ENCODE results near the gene RPL41. TPM values are rescaled to one million over a fixed set of nuclear protein-coding genes. Genes with fewer than 3 reads are reported as not detected.

RPL41 gene
- total RNA-seq, 1 experiment from 2014 or later, result 3,051 TPM

- Mint-ChIP-seq H3K36me3 (ENCODE audit: insufficient read depth, unreplicated experiment) (peaks cover 85% of the 10 kb centered on the region), H3K9me3 (ENCODE audit: unreplicated experiment) (no peaks in the 10 kb centered on the region), H3K27me3 (ENCODE audit: insufficient read depth, unreplicated experiment) (no peaks in the 10 kb centered on the region), H3K4me3 (ENCODE audit: unreplicated experiment) (peak overlapping the region; percentile 98), H3K4me1 (ENCODE audit: low read depth, unreplicated experiment) (peaks cover 9% of the 10 kb centered on the region), H3K27ac (ENCODE audit: unreplicated experiment) (peak overlapping the region; percentile 99)
- CTCF ChIA-PET, result interaction anchor here (1.2 to 2.4 kb wide), 5 partner anchors 21 to 107 kb away, joined by 3 to 22 read pairs (median 7); partner anchors contain the start of gene SMARCC2
- POLR2A ChIA-PET, result interaction anchor here (1.3 to 2.4 kb wide), 4 partner anchors 8 to 130 kb away, joined by 3 to 48 read pairs (median 10); partner anchors contain the start of genes ERBB3, RAB5B and SUOX
- no peak for DNase-seq
- H3K4me3 ChIP-seq (ENCODE audit: low read depth, low read length), result peak overlapping the region; percentile 36
- no TSS peak for BruUV-seq (replicated peaks)
- TF ChIP-seq CTCF (IDR thresholded peaks at IDR 0.05; ENCODE audit: insufficient read depth in 1 of 2, low read depth in 1 of 2, low read length in 1 of 2, severe bottlenecking in 1 of 2, unreplicated experiment in 1 of 2), result no peak
- peaks cover 23% of the 10 kb centered on the region for H3K4me1 ChIP-seq
- H3K27me3 ChIP-seq (replicated peaks; ENCODE audit: control insufficient read depth, insufficient read depth, low read length), result no peaks in the 10 kb centered on the region; the same call in 1 of the 2 replicates
- no peaks in the 10 kb centered on the region for H3K9me3 ChIP-seq
- intact Hi-C loops (cut with micrococcal nuclease; ENCODE audit: unreplicated experiment), result no loop called here
- H3K36me3 ChIP-seq (ENCODE audit: control insufficient read depth, insufficient read depth, low read length), result peaks cover 3% of the 10 kb centered on the region
These were observed 13.2 kb upstream of the RPL41 start for GRCh38 chr12:56103066-56103711.

- CTCF ChIA-PET, result interaction anchor here (0.6 to 2.4 kb wide), 16 partner anchors 15 to 533 kb away, joined by 3 to 24 read pairs (median 5); partner anchors contain the start of genes DNAJC14, ESYT1, ORMDL2 and RAB5B
- no TSS peak for BruUV-seq (replicated peaks)
- TF ChIP-seq CTCF (IDR thresholded peaks at IDR 0.05; ENCODE audit: insufficient read depth in 1 of 2, low read depth in 1 of 2, low read length in 1 of 2, severe bottlenecking in 1 of 2, unreplicated experiment in 1 of 2), result no peak
- H3K4me3 Mint-ChIP-seq (ENCODE audit: unreplicated experiment), result peak overlapping the region; percentile 98
- peaks cover 85% of the 10 kb centered on the region for H3K36me3 Mint-ChIP-seq (ENCODE audit: insufficient read depth, unreplicated experiment)
- H3K9me3 Mint-ChIP-seq (ENCODE audit: unreplicated experiment), result no peaks in the 10 kb centered on the region
- peak overlapping the region; percentile 36 for H3K4me3 ChIP-seq (ENCODE audit: low read depth, low read length)
- no peaks in the 10 kb centered on the region for H3K27me3 Mint-ChIP-seq (ENCODE audit: insufficient read depth, unreplicated experiment)
- peaks cover 9% of the 10 kb centered on the region for H3K4me1 Mint-ChIP-seq (ENCODE audit: low read depth, unreplicated experiment)
- DNase-seq, result no peak
- no peaks in the 10 kb centered on the region for H3K9me3 ChIP-seq
- intact Hi-C loops (cut with micrococcal nuclease; ENCODE audit: unreplicated experiment), result loop anchor here (1.0 kb wide), 5 partner anchors 13 to 130 kb away; partner anchors contain the start of gene RPL41
- H3K36me3 ChIP-seq (ENCODE audit: control insufficient read depth, insufficient read depth, low read length), result peaks cover 3% of the 10 kb centered on the region
- H3K27me3 ChIP-seq (replicated peaks; ENCODE audit: control insufficient read depth, insufficient read depth, low read length), result no peaks in the 10 kb centered on the region; the same call in 1 of the 2 replicates
- peaks cover 23% of the 10 kb centered on the region for H3K4me1 ChIP-seq
- POLR2A ChIA-PET, result interaction anchor here (0.5 to 2.4 kb wide), 15 partner anchors 9 to 396 kb away, joined by 3 to 48 read pairs (median 4); partner anchors contain the start of genes ERBB3, ESYT1, ITGA7 and MYL6
- H3K27ac Mint-ChIP-seq (ENCODE audit: unreplicated experiment), result peak overlapping the region; percentile 99
These were observed 12.7 kb upstream of the RPL41 start for GRCh38 chr12:56103823-56104108.

- H3K36me3 Mint-ChIP-seq (ENCODE audit: insufficient read depth, unreplicated experiment), result peaks cover 85% of the 10 kb centered on the region
- intact Hi-C loops (cut with micrococcal nuclease; ENCODE audit: unreplicated experiment), result loop anchor here (1.0 kb wide), 5 partner anchors 12 to 131 kb away; partner anchors contain the start of gene RPL41
These were observed 12.2 kb upstream of the RPL41 start, which contains the start of gene PA2G4 for GRCh38 chr12:56104109-56104814. TSS of gene PA2G4 (plus strand) at chr12:56104559. CDS start at chr12:56104738, 179 bp downstream.

More at GRCh38 chr12:56104109-56104814, 12.2 kb upstream of the RPL41 start, which contains the start of gene PA2G4:
- CTCF ChIA-PET, result interaction anchor here (0.6 to 2.4 kb wide), 16 partner anchors 15 to 533 kb away, joined by 3 to 24 read pairs (median 5); partner anchors contain the start of genes DNAJC14, ESYT1, ORMDL2 and RAB5B
- H3K27me3 Mint-ChIP-seq (ENCODE audit: insufficient read depth, unreplicated experiment), result no peaks in the 10 kb centered on the region
- H3K4me3 Mint-ChIP-seq (ENCODE audit: unreplicated experiment), result peak within 1 kb of the TSS; percentile 98
- H3K4me1 Mint-ChIP-seq (ENCODE audit: low read depth, unreplicated experiment), result peaks cover 9% of the 10 kb centered on the region
- DNase-seq, result peak; percentile 99
- no peaks in the 10 kb centered on the region; the same call in 1 of the 2 replicates for H3K27me3 ChIP-seq (replicated peaks; ENCODE audit: control insufficient read depth, insufficient read depth, low read length)
- peak within 1 kb of the TSS; percentile 99 for H3K27ac Mint-ChIP-seq (ENCODE audit: unreplicated experiment)
- H3K9me3 Mint-ChIP-seq (ENCODE audit: unreplicated experiment), result no peaks in the 10 kb centered on the region
- POLR2A ChIA-PET, result interaction anchor here (0.5 to 2.4 kb wide), 18 partner anchors 9 to 397 kb away, joined by 3 to 48 read pairs (median 4); partner anchors contain the start of genes ERBB3, ESYT1, ITGA7 and MYL6
- TF ChIP-seq CTCF (IDR thresholded peaks at IDR 0.05; ENCODE audit: insufficient read depth in 1 of 2, low read depth in 1 of 2, low read length in 1 of 2, severe bottlenecking in 1 of 2, unreplicated experiment in 1 of 2), result no peak
- peak within 1 kb of the TSS; percentile 68 for H3K4me3 ChIP-seq (ENCODE audit: low read depth, low read length)
- BruUV-seq (replicated peaks), result no TSS peak
- peaks cover 3% of the 10 kb centered on the region for H3K36me3 ChIP-seq (ENCODE audit: control insufficient read depth, insufficient read depth, low read length)
- peaks cover 22% of the 10 kb centered on the region for H3K4me1 ChIP-seq
- H3K9me3 ChIP-seq, result no peaks in the 10 kb centered on the region

Measured in Caco-2 (cell line).